Spleen (tissue), 7 donors: Measurements from ENCODE around the gene ANO2.

Experiments
- POLR2A ChIP-seq, 3 donors: fragments of 450-650 bp; IDR thresholded peaks; one replicate each; pipeline ENCODE4 v1.5.1; 2017; ENCODE audit warnings: antibody characterized with exemption in 3 of 3, mild to moderate bottlenecking in 1 of 3
- POLR2AphosphoS5 ChIP-seq, 3 donors: sonication (generic); formaldehyde crosslinking; IDR thresholded peaks; one replicate each; pipeline ENCODE4 v1.5.1; 2017; ENCODE audit warnings: antibody characterized with exemption in 3 of 3
- TF ChIP-seq, protein P1 (sequence below), 11 experiments: fragments of 200-600 bp in 7 of 11; fragments of 450-650 bp in 4 of 11; sonication (generic) in 4 of 11; IDR thresholded peaks in 8 of 11; conservative IDR thresholded peaks in 3 of 11; 1 replicate in 7 of 11; 2 replicates in 4 of 11; pipeline versions ENCODE4 v1.4.0 to v1.8.0; 2016 to 2021; ENCODE audit warnings: antibody characterized with exemption in 11 of 11, inconsistent platforms in 4 of 11, mild to moderate bottlenecking in 1 of 11
- donor health status: DM: no; HTN: no; CAD: no; lungs with moderate emphysema.
- donor health status: DM: no; HTN: no; CAD: no.
- donor health status: DM: no; HTN: no; CAD: no.

- TF ChIP-seq, protein P1, sequence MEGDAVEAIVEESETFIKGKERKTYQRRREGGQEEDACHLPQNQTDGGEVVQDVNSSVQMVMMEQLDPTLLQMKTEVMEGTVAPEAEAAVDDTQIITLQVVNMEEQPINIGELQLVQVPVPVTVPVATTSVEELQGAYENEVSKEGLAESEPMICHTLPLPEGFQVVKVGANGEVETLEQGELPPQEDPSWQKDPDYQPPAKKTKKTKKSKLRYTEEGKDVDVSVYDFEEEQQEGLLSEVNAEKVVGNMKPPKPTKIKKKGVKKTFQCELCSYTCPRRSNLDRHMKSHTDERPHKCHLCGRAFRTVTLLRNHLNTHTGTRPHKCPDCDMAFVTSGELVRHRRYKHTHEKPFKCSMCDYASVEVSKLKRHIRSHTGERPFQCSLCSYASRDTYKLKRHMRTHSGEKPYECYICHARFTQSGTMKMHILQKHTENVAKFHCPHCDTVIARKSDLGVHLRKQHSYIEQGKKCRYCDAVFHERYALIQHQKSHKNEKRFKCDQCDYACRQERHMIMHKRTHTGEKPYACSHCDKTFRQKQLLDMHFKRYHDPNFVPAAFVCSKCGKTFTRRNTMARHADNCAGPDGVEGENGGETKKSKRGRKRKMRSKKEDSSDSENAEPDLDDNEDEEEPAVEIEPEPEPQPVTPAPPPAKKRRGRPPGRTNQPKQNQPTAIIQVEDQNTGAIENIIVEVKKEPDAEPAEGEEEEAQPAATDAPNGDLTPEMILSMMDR (IDR thresholded peaks at IDR 0.05 in 8 of 11, conservative IDR thresholded peaks at IDR 0.05 in 3 of 11) = no peak
- TF ChIP-seq POLR2A (IDR thresholded peaks at IDR 0.05) (no peak), POLR2AphosphoS5 (IDR thresholded peaks at IDR 0.05) (peak in 2 of 3 donors; percentile 17 to 47)
These were observed 176.4 kb downstream of the ANO2 start for GRCh38 chr12:5768581-5769196.
